KMS-11 (cell line): ENCODE measurements around the gene FLVCR2.

Experiments used
- H2AFZ ChIP-seq: fragments of 200-600 bp; sonication (generic); 2 replicates; pipeline ENCODE4 v1.6.1; 2016; ENCODE audit warnings: antibody characterized with exemption, mixed run types, low read depth
- H3K27ac ChIP-seq: fragments of 200-600 bp; sonication (generic); 2 replicates; pipeline ENCODE4 v1.6.1; 2016; ENCODE audit warnings: mild to moderate bottlenecking, mixed run types
- H3K27me3 ChIP-seq: fragments of 200-600 bp; sonication (generic); 2 replicates; pipeline ENCODE4 v1.6.1; 2017; ENCODE audit warnings: mild to moderate bottlenecking, low read depth, mixed run types, moderate library complexity; ENCODE audit not compliant: insufficient read depth
- H3K36me3 ChIP-seq: fragments of 200-600 bp; sonication (generic); 2 replicates; pipeline ENCODE4 v1.6.1; 2017; ENCODE audit warnings: mild to moderate bottlenecking, mixed run types; ENCODE audit not compliant: insufficient read depth
- H3K4me1 ChIP-seq: fragments of 200-600 bp; sonication (generic); 2 replicates; pipeline ENCODE4 v1.6.1; 2016; ENCODE audit warnings: mild to moderate bottlenecking, low read depth, mixed run types; ENCODE audit not compliant: poor library complexity, severe bottlenecking
- H3K4me2 ChIP-seq: fragments of 200-600 bp; sonication (generic); 2 replicates; pipeline ENCODE4 v1.7.0; 2016; ENCODE audit warnings: mild to moderate bottlenecking, mixed run types
- H3K4me3 ChIP-seq: fragments of 200-600 bp; sonication (generic); IDR thresholded peaks from 2 replicates; pipeline ENCODE4 v1.6.1; 2017; ENCODE audit warnings: low read depth, low read length, mixed read lengths; ENCODE audit not compliant: insufficient read depth
- H3K79me2 ChIP-seq: fragments of 200-600 bp; sonication (generic); 2 replicates; pipeline ENCODE4 v1.6.1; 2016; ENCODE audit warnings: low read depth, mixed run types; ENCODE audit not compliant: insufficient read depth
- H3K9ac ChIP-seq: fragments of 200-600 bp; sonication (generic); 2 replicates; pipeline ENCODE4 v1.6.1; 2016; ENCODE audit warnings: mild to moderate bottlenecking, mixed run types
- H4K20me1 ChIP-seq: fragments of 200-600 bp; sonication (generic); 2 replicates; pipeline ENCODE4 v1.6.1; 2016; ENCODE audit warnings: mild to moderate bottlenecking, mixed run types; ENCODE audit not compliant: insufficient read depth
- CTCF ChIP-seq: fragments of 200-600 bp; sonication (generic); conservative IDR thresholded peaks from 2 replicates; pipeline ENCODE4 v1.6.1; 2017; ENCODE audit warnings: low read depth, mild to moderate bottlenecking, antibody characterized with exemption, low read length, moderate library complexity, mixed read lengths

FLVCR2 gene

GRCh38 chr14:75540479-75540851 is 38.0 kb upstream of the FLVCR2 start:
- Histone ChIP-seq H2AFZ (no peak overlapping the region), H3K27ac (no peak overlapping the region), H4K20me1 (no peaks in the 10 kb centered on the region), H3K4me1 (no peaks in the 10 kb centered on the region), H3K36me3 (no peaks in the 10 kb centered on the region), H3K4me3 (no peak overlapping the region), H3K79me2 (no peaks in the 10 kb centered on the region), H3K9ac (no peak overlapping the region), H3K4me2 (no peak overlapping the region), H3K27me3 (no peaks in the 10 kb centered on the region)
- no peak for TF ChIP-seq CTCF

DNA sequence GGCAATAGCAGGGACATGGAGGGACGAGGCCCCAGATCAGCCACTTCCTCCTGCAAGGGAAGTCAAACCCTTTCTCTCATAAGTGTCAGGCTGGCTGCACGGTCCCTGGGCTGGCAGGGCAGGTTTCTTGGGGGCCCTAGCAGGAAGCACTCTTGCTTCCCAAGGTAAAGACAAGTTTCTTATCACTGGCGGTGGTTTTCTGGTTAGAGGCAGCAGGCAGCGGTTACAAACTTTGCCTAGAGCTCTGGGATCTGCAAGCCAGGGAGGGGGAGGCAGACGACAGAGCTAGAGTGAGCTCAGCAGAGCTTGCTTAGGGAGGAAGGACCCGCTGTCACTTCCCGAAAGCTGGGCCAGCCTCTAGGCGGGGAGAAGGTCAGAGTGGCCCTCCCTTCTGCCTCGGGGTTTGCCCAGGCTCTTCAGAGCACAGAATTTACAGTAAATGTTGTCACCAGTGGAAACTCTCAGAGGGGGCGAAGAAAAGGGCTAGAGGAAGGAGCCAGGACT is 35.8 kb upstream of the FLVCR2 start:
- H3K9ac ChIP-seq = no peak overlapping the region

DNA sequence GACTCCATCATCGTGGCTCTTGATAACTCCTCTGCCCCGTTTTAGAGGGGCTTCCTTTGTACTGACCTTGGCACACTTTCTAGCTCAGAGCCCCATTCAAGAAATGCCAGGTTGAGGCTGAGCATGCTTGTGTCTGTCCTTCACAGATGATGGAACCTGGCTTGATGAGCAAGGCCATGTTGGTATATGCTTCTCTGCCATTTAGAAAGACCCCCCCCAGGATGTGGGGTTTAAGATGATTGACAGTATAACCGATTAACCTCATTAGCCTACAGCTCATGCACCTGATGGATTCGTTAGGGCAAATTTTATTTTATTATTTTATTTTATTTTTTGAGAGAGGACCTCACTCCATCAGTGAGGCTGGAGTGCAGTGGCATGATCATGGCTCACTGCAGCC is 35.2 kb upstream of the FLVCR2 start:
- no peak overlapping the region for H2AFZ ChIP-seq
- no peak for TF ChIP-seq CTCF
- H3K4me1 ChIP-seq = no peaks in the 10 kb centered on the region
- H3K79me2 ChIP-seq = no peaks in the 10 kb centered on the region
- no peak overlapping the region for H3K9ac ChIP-seq
- H3K4me3 ChIP-seq = no peak overlapping the region
- H3K4me2 ChIP-seq = no peak overlapping the region
- H3K27ac ChIP-seq = no peak overlapping the region
- H3K36me3 ChIP-seq = no peaks in the 10 kb centered on the region
- no peaks in the 10 kb centered on the region for H3K27me3 ChIP-seq
- H4K20me1 ChIP-seq = no peaks in the 10 kb centered on the region

More for the DNA sequence above, 35.8 kb upstream of the FLVCR2 start:
- no peaks in the 10 kb centered on the region for H3K36me3 ChIP-seq
- no peak overlapping the region for H2AFZ ChIP-seq
- H3K4me3 ChIP-seq = no peak overlapping the region
- H3K4me2 ChIP-seq = no peak overlapping the region
- no peaks in the 10 kb centered on the region for H3K27me3 ChIP-seq
- no peaks in the 10 kb centered on the region for H3K4me1 ChIP-seq
- no peaks in the 10 kb centered on the region for H3K79me2 ChIP-seq
- no peak overlapping the region for H3K27ac ChIP-seq
- no peaks in the 10 kb centered on the region for H4K20me1 ChIP-seq
- TF ChIP-seq CTCF = no peak

DNA sequence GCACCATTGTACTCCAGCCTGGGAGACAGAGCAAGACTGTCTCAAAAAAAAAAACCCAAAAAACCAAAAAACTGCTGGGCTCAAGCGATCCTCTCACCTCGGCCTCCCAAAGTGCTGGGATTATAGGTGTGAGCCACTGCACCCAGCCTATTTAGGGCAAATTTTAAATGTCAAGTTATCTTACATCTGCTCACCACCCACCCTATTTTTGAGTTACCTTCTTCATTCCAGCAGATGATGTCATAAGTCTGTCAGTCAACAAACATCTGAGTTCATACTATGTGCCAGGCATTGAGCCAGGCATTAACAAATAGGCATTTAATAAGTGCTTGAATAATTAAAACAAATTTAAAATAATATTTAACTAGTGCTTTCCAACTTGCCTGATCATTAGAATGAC is 34.6 kb upstream of the FLVCR2 start:
- no peaks in the 10 kb centered on the region for H3K27me3 ChIP-seq
- H3K4me1 ChIP-seq = no peaks in the 10 kb centered on the region
- H3K4me3 ChIP-seq = no peak overlapping the region
- no peak for TF ChIP-seq CTCF
- no peak overlapping the region for H3K27ac ChIP-seq
- no peaks in the 10 kb centered on the region for H3K36me3 ChIP-seq
- no peak overlapping the region for H3K4me2 ChIP-seq
- H3K79me2 ChIP-seq = no peaks in the 10 kb centered on the region
- H4K20me1 ChIP-seq = no peaks in the 10 kb centered on the region
- no peak overlapping the region for H2AFZ ChIP-seq
- H3K9ac ChIP-seq = no peak overlapping the region
